HUES64 (cell line): ENCODE measurements around the gene ZSWIM6.

Experiments used
- H3K27ac ChIP-seq: 2 replicates; pipeline ENCODE4 v1.7.0; 2013; ENCODE audit warnings: low read depth, low read length, inconsistent platforms
- H3K27me3 ChIP-seq: 2 replicates; pipeline ENCODE4 v1.6.1; 2013; ENCODE audit warnings: mild to moderate bottlenecking, low read length; ENCODE audit not compliant: insufficient read depth
- H3K36me3 ChIP-seq: 2 replicates; pipeline ENCODE4 v1.6.1; 2013; ENCODE audit warnings: mild to moderate bottlenecking, low read length; ENCODE audit not compliant: insufficient read depth
- H3K4me1 ChIP-seq: 2 replicates; pipeline ENCODE4 v1.6.1; 2013; ENCODE audit warnings: mild to moderate bottlenecking, low read length, moderate library complexity; ENCODE audit not compliant: insufficient read depth
- H3K4me3 ChIP-seq: 2 replicates; pipeline ENCODE4 v1.5.1; 2013; ENCODE audit warnings: mild to moderate bottlenecking, low read length, moderate library complexity
- H3K9ac ChIP-seq: 2 replicates; pipeline ENCODE4 v1.6.1; 2013; ENCODE audit warnings: mild to moderate bottlenecking, low read depth, low read length
- H3K9me3 ChIP-seq: 2 replicates; pipeline ENCODE4 v1.6.1; 2013; ENCODE audit warnings: low read depth, low read length; ENCODE audit not compliant: insufficient read depth
- WGBS: fragments of 150-250, 120-280 bp; methylation state at CpG from one replicate; pipeline ENCODE4 v1.1.7; 2013; ENCODE audit warnings: missing lambda C conversion rate; 5-methylcytosine and 5-hydroxymethylcytosine counted together

The ZSWIM6 gene

DNA sequence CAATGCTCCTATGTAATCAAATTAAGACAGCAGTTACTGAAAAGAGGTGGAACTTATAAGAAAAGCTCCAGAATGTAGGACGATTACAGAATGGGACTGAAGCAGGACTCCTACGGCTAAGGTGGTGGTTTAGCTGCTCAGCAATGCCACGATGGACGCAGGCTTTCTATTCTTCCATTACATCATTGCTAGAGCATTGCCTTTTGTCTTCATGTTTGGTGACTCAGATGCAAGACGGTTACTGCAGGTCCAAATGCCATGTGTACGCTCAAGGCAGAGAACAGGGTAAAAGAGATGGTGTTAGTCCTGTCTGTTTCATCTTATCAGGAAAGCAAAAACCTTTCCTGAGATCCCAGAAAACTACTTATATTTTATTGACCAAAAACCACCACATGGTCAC, 255.1 kb downstream of the ZSWIM6 start:
- H3K27ac ChIP-seq: no peak overlapping the region
- H3K4me1 ChIP-seq: no peaks in the 10 kb centered on the region
- no peaks in the 10 kb centered on the region for H3K27me3 ChIP-seq
- H3K4me3 ChIP-seq: no peak overlapping the region
- no peaks in the 10 kb centered on the region for H3K9me3 ChIP-seq
- no peak overlapping the region for H3K9ac ChIP-seq
- WGBS: 93% methylated on average over 6 of the region's 6 CpGs
- H3K36me3 ChIP-seq: no peaks in the 10 kb centered on the region

DNA sequence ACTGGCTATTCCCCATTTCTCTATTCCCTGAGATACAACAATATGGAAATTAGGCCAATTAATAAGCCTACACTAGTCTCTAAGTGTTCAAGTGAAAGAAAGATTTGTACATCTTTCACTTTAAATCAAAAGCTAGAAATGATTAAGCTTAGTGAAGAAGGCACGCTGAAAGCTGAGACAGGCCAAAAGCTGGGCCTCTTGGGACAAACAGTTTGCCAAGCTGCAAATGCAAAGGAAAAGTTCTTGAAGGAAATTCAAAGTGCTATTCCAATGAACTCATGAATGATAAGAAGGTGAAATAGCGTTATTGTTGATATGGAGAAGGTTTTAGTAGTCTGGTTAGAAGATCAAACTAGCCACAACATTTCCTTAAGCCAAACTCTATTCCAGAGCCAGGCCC, 256.2 kb downstream of the ZSWIM6 start:
- Histone ChIP-seq H3K4me3 (no peak overlapping the region), H3K27me3 (no peaks in the 10 kb centered on the region), H3K36me3 (no peaks in the 10 kb centered on the region), H3K27ac (no peak overlapping the region), H3K4me1 (no peaks in the 10 kb centered on the region), H3K9ac (no peak overlapping the region), H3K9me3 (no peaks in the 10 kb centered on the region)
- 93% methylated on average over 2 of the region's 2 CpGs for WGBS

DNA sequence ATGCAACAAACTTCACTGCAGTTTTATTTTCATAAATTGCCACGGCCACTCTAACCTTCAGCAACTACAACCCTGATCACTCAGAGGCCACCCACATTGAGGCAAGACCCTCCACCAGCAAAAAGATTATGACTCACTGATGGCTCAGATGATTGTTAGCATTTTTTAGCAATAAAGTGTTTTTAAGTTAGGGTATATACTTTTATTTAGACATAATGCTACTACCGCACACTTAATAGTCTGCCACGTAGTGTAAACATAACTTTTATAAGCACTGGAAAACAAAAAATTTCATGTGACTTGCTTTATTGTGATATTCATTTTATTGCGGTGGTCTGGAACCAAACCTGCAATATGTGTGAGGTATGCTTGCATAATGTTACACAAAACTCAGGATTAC, 257.9 kb downstream of the ZSWIM6 start:
- no peaks in the 10 kb centered on the region for H3K9me3 ChIP-seq
- WGBS: 87% methylated on average over 2 of the region's 4 CpGs

DNA sequence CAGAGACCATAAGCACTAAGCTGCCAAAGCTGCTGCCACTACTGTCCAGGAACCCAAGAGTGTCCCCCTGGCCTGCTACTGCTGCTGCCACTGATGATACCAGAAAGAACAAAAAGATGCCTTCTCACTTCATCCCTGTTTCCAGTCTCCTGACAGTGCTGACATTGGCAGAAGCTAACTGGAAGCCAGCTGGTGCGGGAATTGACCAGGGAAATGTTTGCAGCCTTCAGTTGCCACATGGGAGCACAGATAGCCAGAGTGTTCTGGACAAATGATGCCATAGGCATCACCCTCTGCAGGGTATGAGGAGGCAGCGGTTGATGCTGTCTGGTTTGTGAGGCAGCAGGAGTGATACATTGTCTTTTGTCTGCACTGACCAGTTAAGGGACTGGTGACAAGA, 258.4 kb downstream of the ZSWIM6 start:
- Histone ChIP-seq H3K27me3 (no peaks in the 10 kb centered on the region), H3K27ac (no peak overlapping the region), H3K9me3 (no peaks in the 10 kb centered on the region), H3K36me3 (no peaks in the 10 kb centered on the region), H3K9ac (no peak overlapping the region), H3K4me3 (no peak overlapping the region), H3K4me1 (no peaks in the 10 kb centered on the region)
- 92% methylated on average over 2 of the region's 2 CpGs for WGBS

More for the DNA sequence above, 257.9 kb downstream of the ZSWIM6 start:
- Histone ChIP-seq H3K9ac (no peak overlapping the region), H3K4me3 (no peak overlapping the region), H3K4me1 (no peaks in the 10 kb centered on the region), H3K27me3 (no peaks in the 10 kb centered on the region), H3K36me3 (no peaks in the 10 kb centered on the region), H3K27ac (no peak overlapping the region)

DNA sequence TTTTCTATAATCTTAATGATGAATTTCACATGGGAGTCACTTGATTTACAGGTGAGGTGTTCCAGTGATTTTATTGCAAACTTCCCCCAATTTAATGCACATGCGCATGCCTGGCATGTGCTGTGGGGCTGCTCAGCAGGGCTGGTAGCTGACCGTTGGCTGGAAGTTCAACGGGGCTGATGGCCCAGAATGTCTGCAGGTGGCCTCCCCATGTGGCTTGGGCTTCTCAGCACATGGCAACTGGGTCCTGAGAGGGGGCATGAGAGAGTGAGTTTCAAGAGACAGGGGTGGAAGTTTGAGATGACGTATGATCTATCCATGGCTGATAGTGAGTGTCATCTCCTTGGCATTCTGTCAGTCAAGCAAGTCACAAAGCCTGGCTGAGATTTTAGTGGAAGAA, 259.8 kb downstream of the ZSWIM6 start:
- 91% methylated on average over 4 of the region's 4 CpGs for WGBS
- Histone ChIP-seq H3K9me3 (peaks cover 1% of the 10 kb centered on the region; the same call in 1 of the 2 replicates), H3K9ac (no peak overlapping the region), H3K27ac (no peak overlapping the region), H3K4me3 (no peak overlapping the region), H3K27me3 (no peaks in the 10 kb centered on the region), H3K36me3 (no peaks in the 10 kb centered on the region), H3K4me1 (no peaks in the 10 kb centered on the region)

DNA sequence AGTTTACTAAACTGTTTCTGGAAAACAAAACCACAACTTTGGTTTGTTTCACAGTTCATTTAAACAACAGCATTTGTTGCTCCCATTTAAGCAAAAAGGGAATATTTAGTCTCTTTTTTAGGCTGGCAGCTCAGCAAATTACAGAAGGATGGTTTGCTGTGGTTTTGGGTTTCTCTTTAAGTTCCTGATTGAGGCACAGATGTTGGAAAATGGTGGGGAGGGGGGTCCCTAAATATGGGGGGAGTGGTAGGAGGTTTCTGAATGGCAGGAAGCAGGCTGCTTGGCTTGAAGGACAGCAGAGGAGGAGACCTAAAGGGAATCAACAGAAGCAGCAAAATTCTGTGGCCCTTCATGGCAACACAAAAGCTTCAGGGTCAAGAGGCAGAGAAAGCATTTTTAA, 263.4 kb downstream of the ZSWIM6 start:
- peaks cover 3% of the 10 kb centered on the region; the same call in 1 of the 2 replicates for H3K9me3 ChIP-seq
- no peak overlapping the region for H3K9ac ChIP-seq
- no peak overlapping the region for H3K4me3 ChIP-seq
- H3K27me3 ChIP-seq: no peaks in the 10 kb centered on the region
- H3K4me1 ChIP-seq: no peaks in the 10 kb centered on the region
- no peak overlapping the region for H3K27ac ChIP-seq
- no peaks in the 10 kb centered on the region for H3K36me3 ChIP-seq
